GM23338 (cell line): ENCODE data around the gene TTC9C.
A peak's percentile ranks its signal among the peaks of the same experiment; 100 is the strongest.

ENCODE experiments used
- CREB1 ChIP-seq: fragments of 250-450 bp; sonication (Bioruptor Pico); IDR thresholded peaks from 2 replicates; pipeline ENCODE4 v1.5.0; 2020; ENCODE audit warnings: low read depth, mild to moderate bottlenecking, moderate library complexity
- CTCF ChIP-seq, 2 experiments: fragments of 200-600 bp in 1 of 2; sonication (generic) in 1 of 2; conservative IDR thresholded peaks; 2 replicates each; pipeline versions ENCODE4 v1.5.1 to v1.6.1; 2016 to 2017; ENCODE audit warnings: antibody characterized with exemption in 2 of 2, low read depth in 2 of 2, mild to moderate bottlenecking in 2 of 2, moderate library complexity in 1 of 2
- ETS1 ChIP-seq: IDR thresholded peaks from 2 replicates; pipeline ENCODE4 v1.6.1; 2016; ENCODE audit warnings: antibody characterized with exemption
- EZH2 ChIP-seq: fragments of 200-600 bp; sonication (generic); IDR thresholded peaks from one replicate; pipeline ENCODE4 v1.8.0; 2017; ENCODE audit warnings: antibody characterized with exemption, mild to moderate bottlenecking, low read depth; ENCODE audit not compliant: unreplicated experiment
- EZH2phosphoT487 ChIP-seq: fragments of 200-600 bp; sonication (generic); IDR thresholded peaks from one replicate; pipeline ENCODE4 v1.8.1; 2018; ENCODE audit warnings: antibody characterized with exemption; ENCODE audit not compliant: unreplicated experiment
- JUNB ChIP-seq: IDR thresholded peaks from one replicate; pipeline ENCODE4 v1.6.1; 2016; ENCODE audit warnings: antibody characterized with exemption; ENCODE audit not compliant: unreplicated experiment
- NANOG ChIP-seq: IDR thresholded peaks from 2 replicates; pipeline ENCODE4 v1.6.1; 2016; ENCODE audit warnings: antibody characterized with exemption, borderline replicate concordance
- POLR2AphosphoS5 ChIP-seq: IDR thresholded peaks from 2 replicates; pipeline ENCODE4 v1.6.1; 2016; ENCODE audit warnings: antibody characterized with exemption, low read depth
- STAT1 ChIP-seq: IDR thresholded peaks from one replicate; pipeline ENCODE4 v1.6.1; 2016; ENCODE audit warnings: antibody characterized with exemption; ENCODE audit not compliant: unreplicated experiment
- ZNF114 ChIP-seq: fragments of 250-450 bp; sonication (Bioruptor Pico); IDR thresholded peaks from 2 replicates; pipeline ENCODE4 v1.5.0; 2020; ENCODE audit warnings: mild to moderate bottlenecking, moderate library complexity
- TF ChIP-seq, protein P1 (sequence below): IDR thresholded peaks from one replicate; pipeline ENCODE4 v1.6.1; 2018; ENCODE audit warnings: antibody characterized with exemption; ENCODE audit not compliant: unreplicated experiment
- TF ChIP-seq, protein P2 (sequence below): fragments of 250-450 bp; sonication (Bioruptor Pico); IDR thresholded peaks from 2 replicates; pipeline ENCODE4 v1.5.0; 2020; ENCODE audit warnings: mild to moderate bottlenecking, moderate library complexity

DNA sequence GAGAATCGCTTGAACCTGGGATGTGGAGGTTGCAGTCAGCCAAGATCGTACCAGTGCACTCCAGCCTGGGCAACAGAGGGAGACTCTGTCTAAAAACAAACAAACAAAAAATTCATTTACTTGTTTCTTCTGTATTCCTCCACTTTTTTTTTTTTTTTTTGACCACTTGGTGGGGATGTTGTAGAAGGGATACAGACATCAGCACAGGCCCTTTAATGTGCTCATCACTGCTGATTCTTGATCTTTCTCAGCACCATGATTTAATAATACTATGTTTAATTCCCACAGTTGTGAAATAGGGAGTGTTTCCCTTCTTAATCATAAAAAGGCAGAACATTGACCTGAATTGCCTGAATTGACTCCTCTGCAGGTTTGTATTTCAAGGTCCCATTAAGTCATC, 4.5 kb downstream of the TTC9C start:
- TF ChIP-seq EZH2 (no peak), CTCF (conservative IDR thresholded peaks at IDR 0.05; ENCODE audit: low read depth in 2 of 2) (peak; percentile 41 to 45), EZH2phosphoT487 (no peak), POLR2AphosphoS5 (no peak), ZNF114 (CRISPR knock-in tag) (no peak), JUNB (no peak), NANOG (no peak), CREB1 (CRISPR knock-in tag) (no peak), STAT1 (no peak), ETS1 (no peak)
- TF ChIP-seq, protein P1, sequence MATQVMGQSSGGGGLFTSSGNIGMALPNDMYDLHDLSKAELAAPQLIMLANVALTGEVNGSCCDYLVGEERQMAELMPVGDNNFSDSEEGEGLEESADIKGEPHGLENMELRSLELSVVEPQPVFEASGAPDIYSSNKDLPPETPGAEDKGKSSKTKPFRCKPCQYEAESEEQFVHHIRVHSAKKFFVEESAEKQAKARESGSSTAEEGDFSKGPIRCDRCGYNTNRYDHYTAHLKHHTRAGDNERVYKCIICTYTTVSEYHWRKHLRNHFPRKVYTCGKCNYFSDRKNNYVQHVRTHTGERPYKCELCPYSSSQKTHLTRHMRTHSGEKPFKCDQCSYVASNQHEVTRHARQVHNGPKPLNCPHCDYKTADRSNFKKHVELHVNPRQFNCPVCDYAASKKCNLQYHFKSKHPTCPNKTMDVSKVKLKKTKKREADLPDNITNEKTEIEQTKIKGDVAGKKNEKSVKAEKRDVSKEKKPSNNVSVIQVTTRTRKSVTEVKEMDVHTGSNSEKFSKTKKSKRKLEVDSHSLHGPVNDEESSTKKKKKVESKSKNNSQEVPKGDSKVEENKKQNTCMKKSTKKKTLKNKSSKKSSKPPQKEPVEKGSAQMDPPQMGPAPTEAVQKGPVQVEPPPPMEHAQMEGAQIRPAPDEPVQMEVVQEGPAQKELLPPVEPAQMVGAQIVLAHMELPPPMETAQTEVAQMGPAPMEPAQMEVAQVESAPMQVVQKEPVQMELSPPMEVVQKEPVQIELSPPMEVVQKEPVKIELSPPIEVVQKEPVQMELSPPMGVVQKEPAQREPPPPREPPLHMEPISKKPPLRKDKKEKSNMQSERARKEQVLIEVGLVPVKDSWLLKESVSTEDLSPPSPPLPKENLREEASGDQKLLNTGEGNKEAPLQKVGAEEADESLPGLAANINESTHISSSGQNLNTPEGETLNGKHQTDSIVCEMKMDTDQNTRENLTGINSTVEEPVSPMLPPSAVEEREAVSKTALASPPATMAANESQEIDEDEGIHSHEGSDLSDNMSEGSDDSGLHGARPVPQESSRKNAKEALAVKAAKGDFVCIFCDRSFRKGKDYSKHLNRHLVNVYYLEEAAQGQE = no peak
- TF ChIP-seq, protein P2, sequence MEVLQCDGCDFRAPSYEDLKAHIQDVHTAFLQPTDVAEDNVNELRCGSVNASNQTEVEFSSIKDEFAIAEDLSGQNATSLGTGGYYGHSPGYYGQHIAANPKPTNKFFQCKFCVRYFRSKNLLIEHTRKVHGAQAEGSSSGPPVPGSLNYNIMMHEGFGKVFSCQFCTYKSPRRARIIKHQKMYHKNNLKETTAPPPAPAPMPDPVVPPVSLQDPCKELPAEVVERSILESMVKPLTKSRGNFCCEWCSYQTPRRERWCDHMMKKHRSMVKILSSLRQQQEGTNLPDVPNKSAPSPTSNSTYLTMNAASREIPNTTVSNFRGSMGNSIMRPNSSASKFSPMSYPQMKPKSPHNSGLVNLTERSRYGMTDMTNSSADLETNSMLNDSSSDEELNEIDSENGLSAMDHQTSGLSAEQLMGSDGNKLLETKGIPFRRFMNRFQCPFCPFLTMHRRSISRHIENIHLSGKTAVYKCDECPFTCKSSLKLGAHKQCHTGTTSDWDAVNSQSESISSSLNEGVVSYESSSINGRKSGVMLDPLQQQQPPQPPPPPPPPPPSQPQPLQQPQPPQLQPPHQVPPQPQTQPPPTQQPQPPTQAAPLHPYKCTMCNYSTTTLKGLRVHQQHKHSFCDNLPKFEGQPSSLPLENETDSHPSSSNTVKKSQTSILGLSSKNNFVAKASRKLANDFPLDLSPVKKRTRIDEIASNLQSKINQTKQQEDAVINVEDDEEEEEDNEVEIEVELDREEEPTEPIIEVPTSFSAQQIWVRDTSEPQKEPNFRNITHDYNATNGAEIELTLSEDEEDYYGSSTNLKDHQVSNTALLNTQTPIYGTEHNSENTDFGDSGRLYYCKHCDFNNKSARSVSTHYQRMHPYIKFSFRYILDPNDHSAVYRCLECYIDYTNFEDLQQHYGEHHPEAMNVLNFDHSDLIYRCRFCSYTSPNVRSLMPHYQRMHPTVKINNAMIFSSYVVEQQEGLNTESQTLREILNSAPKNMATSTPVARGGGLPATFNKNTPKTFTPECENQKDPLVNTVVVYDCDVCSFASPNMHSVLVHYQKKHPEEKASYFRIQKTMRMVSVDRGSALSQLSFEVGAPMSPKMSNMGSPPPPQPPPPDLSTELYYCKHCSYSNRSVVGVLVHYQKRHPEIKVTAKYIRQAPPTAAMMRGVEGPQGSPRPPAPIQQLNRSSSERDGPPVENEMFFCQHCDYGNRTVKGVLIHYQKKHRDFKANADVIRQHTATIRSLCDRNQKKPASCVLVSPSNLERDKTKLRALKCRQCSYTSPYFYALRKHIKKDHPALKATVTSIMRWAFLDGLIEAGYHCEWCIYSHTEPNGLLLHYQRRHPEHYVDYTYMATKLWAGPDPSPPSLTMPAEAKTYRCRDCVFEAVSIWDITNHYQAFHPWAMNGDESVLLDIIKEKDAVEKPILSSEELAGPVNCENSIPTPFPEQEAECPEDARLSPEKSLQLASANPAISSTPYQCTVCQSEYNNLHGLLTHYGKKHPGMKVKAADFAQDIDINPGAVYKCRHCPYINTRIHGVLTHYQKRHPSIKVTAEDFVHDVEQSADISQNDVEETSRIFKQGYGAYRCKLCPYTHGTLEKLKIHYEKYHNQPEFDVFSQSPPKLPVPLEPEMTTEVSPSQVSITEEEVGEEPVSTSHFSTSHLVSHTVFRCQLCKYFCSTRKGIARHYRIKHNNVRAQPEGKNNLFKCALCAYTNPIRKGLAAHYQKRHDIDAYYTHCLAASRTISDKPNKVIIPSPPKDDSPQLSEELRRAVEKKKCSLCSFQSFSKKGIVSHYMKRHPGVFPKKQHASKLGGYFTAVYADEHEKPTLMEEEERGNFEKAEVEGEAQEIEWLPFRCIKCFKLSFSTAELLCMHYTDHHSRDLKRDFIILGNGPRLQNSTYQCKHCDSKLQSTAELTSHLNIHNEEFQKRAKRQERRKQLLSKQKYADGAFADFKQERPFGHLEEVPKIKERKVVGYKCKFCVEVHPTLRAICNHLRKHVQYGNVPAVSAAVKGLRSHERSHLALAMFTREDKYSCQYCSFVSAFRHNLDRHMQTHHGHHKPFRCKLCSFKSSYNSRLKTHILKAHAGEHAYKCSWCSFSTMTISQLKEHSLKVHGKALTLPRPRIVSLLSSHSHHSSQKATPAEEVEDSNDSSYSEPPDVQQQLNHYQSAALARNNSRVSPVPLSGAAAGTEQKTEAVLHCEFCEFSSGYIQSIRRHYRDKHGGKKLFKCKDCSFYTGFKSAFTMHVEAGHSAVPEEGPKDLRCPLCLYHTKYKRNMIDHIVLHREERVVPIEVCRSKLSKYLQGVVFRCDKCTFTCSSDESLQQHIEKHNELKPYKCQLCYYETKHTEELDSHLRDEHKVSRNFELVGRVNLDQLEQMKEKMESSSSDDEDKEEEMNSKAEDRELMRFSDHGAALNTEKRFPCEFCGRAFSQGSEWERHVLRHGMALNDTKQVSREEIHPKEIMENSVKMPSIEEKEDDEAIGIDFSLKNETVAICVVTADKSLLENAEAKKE = no peak
